Measurements from ENCODE around the gene FKBP14. TPM values are rescaled to one million over a fixed set of nuclear protein-coding genes. Genes with fewer than 3 reads are reported as not detected.

FKBP14 gene
- total and polyA plus RNA-seq, 2 of the 8 experiments (the other 6 are each of a cell fraction or from before 2014, with no cell fraction given): 3.2 to 20.7 TPM

DNA sequence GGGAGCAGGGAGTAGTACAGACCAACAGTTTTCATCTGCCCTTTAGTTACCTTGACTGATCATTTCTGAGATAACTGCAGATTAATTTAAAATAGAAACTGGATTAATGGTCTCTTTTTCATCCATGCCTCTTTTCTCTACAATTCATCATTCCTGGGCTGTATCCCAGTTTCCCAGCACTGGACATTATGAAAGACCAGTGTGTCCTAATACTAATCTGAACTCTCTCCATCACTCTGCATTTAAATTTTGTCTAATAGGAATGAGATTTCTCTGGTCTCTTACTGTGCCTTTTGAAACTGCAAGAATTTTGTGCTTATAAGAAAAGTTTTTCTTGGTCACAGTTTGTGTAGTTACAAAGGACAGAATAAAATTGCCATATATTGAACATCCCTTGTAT, 14.4 kb upstream of the FKBP14 start:
- Histone ChIP-seq H3K79me1 (ENCODE audit: low read depth, low read length) (peaks cover 1% of the 10 kb centered on the region; the same call in 1 of the 2 replicates), H4K5ac (ENCODE audit: insufficient read length, low read depth, low read length) (no peak overlapping the region), H3K4ac (replicated peaks; ENCODE audit: insufficient read length, low read depth, low read length) (no peak overlapping the region), H3K4me2 (ENCODE audit: insufficient read depth in 1 of 2, low read depth in 2 of 2, low read length in 2 of 2) (no peak overlapping the region), H3K9ac (replicated peaks in 1 of 4; ENCODE audit: extremely low read depth in 1 of 4, low read depth in 3 of 4, low read length in 3 of 4) (no peak overlapping the region), H3K4me1 (replicated peaks in 1 of 4; ENCODE audit: control insufficient read depth in 3 of 4, insufficient read depth in 4 of 4, low read length in 3 of 4) (peaks cover 0 to 4% (median 1%) of the 10 kb centered on the region in 4 experiments; a peak in 3 of 7 replicates), H2AK5ac (ENCODE audit: low read depth, low read length) (no peak overlapping the region), H4K8ac (ENCODE audit: extremely low read depth, insufficient read depth, low read length) (no peak overlapping the region), H3K9me3 (ENCODE audit: insufficient read depth in 2 of 2, low read depth in 1 of 2, low read length in 1 of 2) (no peaks in the 10 kb centered on the region), H3K79me2 (ENCODE audit: control insufficient read depth in 1 of 2, insufficient read depth in 2 of 2, low read length in 2 of 2) (peaks cover 0 to 82% of the 10 kb centered on the region in 2 experiments; a peak in 2 of 4 replicates), H2BK120ac (replicated peaks; ENCODE audit: low read depth, low read length) (no peak overlapping the region), H4K91ac (replicated peaks; ENCODE audit: insufficient read length, low read length) (no peak overlapping the region), H3K23me2 (ENCODE audit: low read depth, low read length) (no peaks in the 10 kb centered on the region), H3K14ac (ENCODE audit: insufficient read length) (no peak overlapping the region), H3K4me3 (ENCODE audit: extremely low read depth in 1 of 4, insufficient read depth in 2 of 4, low read depth in 3 of 4, low read length in 4 of 4) (no peak overlapping the region), H3K23ac (ENCODE audit: insufficient read length) (no peak overlapping the region), H4K20me1 (replicated peaks in 1 of 2; ENCODE audit: control insufficient read depth in 1 of 2, insufficient read depth in 2 of 2, low read length in 2 of 2) (peaks cover 7 to 8% of the 10 kb centered on the region in 2 experiments), H3K27ac (ENCODE audit: low read depth, low read length) (no peak overlapping the region), H3K18ac (ENCODE audit: extremely low read depth, low read length) (no peak overlapping the region), H2BK15ac (ENCODE audit: low read length) (no peak overlapping the region), H2AFZ (ENCODE audit: low read length) (no peak overlapping the region), H2BK20ac (ENCODE audit: low read length) (no peak overlapping the region), H2BK12ac (ENCODE audit: low read depth, low read length) (no peak overlapping the region), H3K27me3 (replicated peaks in 1 of 4; ENCODE audit: control insufficient read depth in 3 of 4, extremely low read depth in 1 of 4, insufficient read depth in 3 of 4, low read length in 3 of 4) (no peaks in the 10 kb centered on the region), H3K36me3 (ENCODE audit: control insufficient read depth in 2 of 4, insufficient read depth in 4 of 4, low read length in 3 of 4) (peaks cover 0 to 4% (median under 1%) of the 10 kb centered on the region in 4 experiments; a peak in 3 of 8 replicates), H3K56ac (replicated peaks; ENCODE audit: insufficient read length, low read depth, low read length) (no peak overlapping the region), H2BK5ac (ENCODE audit: low read depth, low read length) (no peak overlapping the region)
- DNase-seq (ENCODE audit: low read depth in 1 of 2, low spot score in 2 of 2): no peak
- ChIA-PET CTCF (ENCODE audit: partially characterized antibody) (interaction anchor here (0.7 to 2.7 kb wide), 4 partner anchors 9 to 619 kb away, joined by 3 to 11 read pairs (median 6); no protein-coding TSS in a partner anchor), POLR2A (ENCODE audit: partially characterized antibody) (interaction anchor here (1.2 to 2.6 kb wide), 2 partner anchors 10 to 11 kb away, joined by 3 to 7 read pairs; no protein-coding TSS in a partner anchor)
- TF ChIP-seq YY1 (IDR thresholded peaks at IDR 0.05; ENCODE audit: low read depth, low read length) (no peak), BACH1 (IDR thresholded peaks at IDR 0.05; ENCODE audit: low read length) (no peak), SIN3A (conservative IDR thresholded peaks at IDR 0.05 in 1 of 2, IDR thresholded peaks at IDR 0.05 in 1 of 2; ENCODE audit: low read depth in 1 of 2, low read length in 2 of 2) (no peak)
- TF ChIP-seq, protein P1, sequence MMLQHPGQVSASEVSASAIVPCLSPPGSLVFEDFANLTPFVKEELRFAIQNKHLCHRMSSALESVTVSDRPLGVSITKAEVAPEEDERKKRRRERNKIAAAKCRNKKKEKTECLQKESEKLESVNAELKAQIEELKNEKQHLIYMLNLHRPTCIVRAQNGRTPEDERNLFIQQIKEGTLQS (IDR thresholded peaks at IDR 0.05; ENCODE audit: insufficient read depth, low read depth, low read length): no peak
- TF ChIP-seq, protein P2, sequence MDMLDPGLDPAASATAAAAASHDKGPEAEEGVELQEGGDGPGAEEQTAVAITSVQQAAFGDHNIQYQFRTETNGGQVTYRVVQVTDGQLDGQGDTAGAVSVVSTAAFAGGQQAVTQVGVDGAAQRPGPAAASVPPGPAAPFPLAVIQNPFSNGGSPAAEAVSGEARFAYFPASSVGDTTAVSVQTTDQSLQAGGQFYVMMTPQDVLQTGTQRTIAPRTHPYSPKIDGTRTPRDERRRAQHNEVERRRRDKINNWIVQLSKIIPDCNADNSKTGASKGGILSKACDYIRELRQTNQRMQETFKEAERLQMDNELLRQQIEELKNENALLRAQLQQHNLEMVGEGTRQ (IDR thresholded peaks at IDR 0.05; ENCODE audit: low read length): no peak
- no peak for FAIRE-seq

All from H1 (cell line).